Duodenal mucosa (tissue), 2 donors: ENCODE measurements around the gene ZNF341.

Experiments
- H3K27ac ChIP-seq: one replicate; pipeline ENCODE4 v1.7.0; 2013; ENCODE audit warnings: low read depth, low read length
- H3K27me3 ChIP-seq, 2 donors: one replicate each; pipeline ENCODE4 v1.7.0; 2013; ENCODE audit warnings: low read length in 2 of 2, control low read depth in 1 of 2; ENCODE audit not compliant: insufficient read depth in 2 of 2, control insufficient read depth in 1 of 2
- H3K36me3 ChIP-seq, 2 donors: one replicate each; pipeline ENCODE4 v1.7.0; 2013; ENCODE audit warnings: low read length in 2 of 2, control low read depth in 1 of 2; ENCODE audit not compliant: insufficient read depth in 2 of 2, control insufficient read depth in 1 of 2
- H3K4me1 ChIP-seq, 2 donors: one replicate each; pipeline ENCODE4 v1.7.0; 2013; ENCODE audit warnings: low read length in 2 of 2, control low read depth in 1 of 2; ENCODE audit not compliant: insufficient read depth in 2 of 2, control insufficient read depth in 1 of 2
- H3K4me3 ChIP-seq, 2 donors: one replicate each; pipeline ENCODE4 v1.7.0; 2013; ENCODE audit warnings: low read length in 2 of 2, low read depth in 1 of 2
- H3K9ac ChIP-seq, 2 donors: one replicate each; pipeline ENCODE4 v1.7.0; 2013; ENCODE audit warnings: low read length in 2 of 2, low read depth in 1 of 2
- H3K9me3 ChIP-seq, 2 donors: one replicate each; pipeline ENCODE4 v1.7.0; 2013; ENCODE audit warnings: low read length in 2 of 2, control low read depth in 1 of 2; ENCODE audit not compliant: control insufficient read depth in 1 of 2

The ZNF341 gene

GRCh38 chr20:33766686-33767085, 34.9 kb downstream of the ZNF341 start:
- H3K36me3 ChIP-seq: peaks cover 5 to 17% of the 10 kb centered on the region in 2 donors
- no peak overlapping the region for H3K27ac ChIP-seq
- no peaks in the 10 kb centered on the region for H3K4me1 ChIP-seq
- no peaks in the 10 kb centered on the region for H3K27me3 ChIP-seq
- no peak overlapping the region for H3K9ac ChIP-seq
- H3K9me3 ChIP-seq: no peaks in the 10 kb centered on the region
- no peak overlapping the region for H3K4me3 ChIP-seq

GRCh38 chr20:33767777-33768138, 36.0 kb downstream of the ZNF341 start:
- Histone ChIP-seq H3K4me1 (no peaks in the 10 kb centered on the region), H3K4me3 (no peak overlapping the region), H3K27ac (no peak overlapping the region), H3K9me3 (no peaks in the 10 kb centered on the region), H3K27me3 (no peaks in the 10 kb centered on the region), H3K36me3 (peaks cover 12 to 14% of the 10 kb centered on the region in 2 donors), H3K9ac (no peak overlapping the region)

GRCh38 chr20:33769043-33769442, 37.2 kb downstream of the ZNF341 start:
- H3K27me3 ChIP-seq: no peaks in the 10 kb centered on the region
- no peak overlapping the region for H3K27ac ChIP-seq
- no peak overlapping the region for H3K4me3 ChIP-seq
- H3K36me3 ChIP-seq: peaks cover 12 to 21% of the 10 kb centered on the region in 2 donors
- no peaks in the 10 kb centered on the region for H3K4me1 ChIP-seq
- H3K9ac ChIP-seq: no peak overlapping the region
- no peaks in the 10 kb centered on the region for H3K9me3 ChIP-seq

GRCh38 chr20:33770005-33770404, 38.2 kb downstream of the ZNF341 start:
- H3K27me3 ChIP-seq: no peaks in the 10 kb centered on the region
- no peaks in the 10 kb centered on the region for H3K9me3 ChIP-seq
- no peak overlapping the region for H3K9ac ChIP-seq
- no peaks in the 10 kb centered on the region for H3K4me1 ChIP-seq
- peaks cover 12 to 21% of the 10 kb centered on the region in 2 donors for H3K36me3 ChIP-seq
- H3K4me3 ChIP-seq: no peak overlapping the region
- no peak overlapping the region for H3K27ac ChIP-seq

- no peaks in the 10 kb centered on the region for H3K27me3 ChIP-seq
- H3K4me1 ChIP-seq: no peaks in the 10 kb centered on the region
- no peak overlapping the region for H3K4me3 ChIP-seq
- H3K36me3 ChIP-seq: peaks cover 12 to 15% of the 10 kb centered on the region in 2 donors
- H3K27ac ChIP-seq: no peak overlapping the region
- H3K9ac ChIP-seq: no peak overlapping the region
- no peaks in the 10 kb centered on the region for H3K9me3 ChIP-seq
These were observed 40.1 kb downstream of the ZNF341 start for GRCh38 chr20:33771938-33772337.

- H3K4me3 ChIP-seq: no peak overlapping the region
- no peaks in the 10 kb centered on the region for H3K9me3 ChIP-seq
- H3K27me3 ChIP-seq: no peaks in the 10 kb centered on the region
- no peak overlapping the region for H3K27ac ChIP-seq
- H3K4me1 ChIP-seq: no peaks in the 10 kb centered on the region
- H3K36me3 ChIP-seq: peaks cover 11 to 12% of the 10 kb centered on the region in 2 donors
- H3K9ac ChIP-seq: no peak overlapping the region
These were observed 40.6 kb downstream of the ZNF341 start for GRCh38 chr20:33772439-33772838.

GRCh38 chr20:33773412-33774089, 41.8 kb downstream of the ZNF341 start:
- Histone ChIP-seq H3K9ac (no peak overlapping the region), H3K9me3 (no peaks in the 10 kb centered on the region), H3K4me1 (no peaks in the 10 kb centered on the region), H3K4me3 (no peak overlapping the region), H3K27me3 (no peaks in the 10 kb centered on the region), H3K27ac (no peak overlapping the region), H3K36me3 (peaks cover 7 to 8% of the 10 kb centered on the region in 2 donors)

- no peaks in the 10 kb centered on the region for H3K4me1 ChIP-seq
- H3K27me3 ChIP-seq: no peaks in the 10 kb centered on the region
- no peak overlapping the region for H3K9ac ChIP-seq
- no peak overlapping the region for H3K4me3 ChIP-seq
- peaks cover 0 to 7% of the 10 kb centered on the region in 2 donors for H3K36me3 ChIP-seq
- no peaks in the 10 kb centered on the region for H3K9me3 ChIP-seq
- H3K27ac ChIP-seq: no peak overlapping the region
These were observed 46.0 kb downstream of the ZNF341 start for GRCh38 chr20:33777816-33778215.

- H3K27me3 ChIP-seq: no peaks in the 10 kb centered on the region
- no peak overlapping the region for H3K4me3 ChIP-seq
- H3K27ac ChIP-seq: no peak overlapping the region
- H3K9ac ChIP-seq: no peak overlapping the region
- H3K36me3 ChIP-seq: no peaks in the 10 kb centered on the region
- H3K4me1 ChIP-seq: no peaks in the 10 kb centered on the region
- no peaks in the 10 kb centered on the region for H3K9me3 ChIP-seq
These were observed 49.3 kb downstream of the ZNF341 start for GRCh38 chr20:33781133-33781532.

- Histone ChIP-seq H3K4me3 (no peak overlapping the region), H3K9me3 (no peaks in the 10 kb centered on the region), H3K27ac (no peak overlapping the region), H3K27me3 (no peaks in the 10 kb centered on the region), H3K4me1 (no peaks in the 10 kb centered on the region), H3K9ac (no peak overlapping the region), H3K36me3 (no peaks in the 10 kb centered on the region)
These were observed 50.1 kb downstream of the ZNF341 start for GRCh38 chr20:33781945-33782344.
